Panc1 (cell line): Measurements from ENCODE around the gene RICTOR.

Source experiments
- POLR2AphosphoS5 ChIP-seq: IDR thresholded peaks from 2 replicates; pipeline ENCODE4 v1.6.1; 2012; ENCODE audit warnings: mild to moderate bottlenecking, low read depth, low read length, moderate library complexity
- SIN3A ChIP-seq: IDR thresholded peaks from 2 replicates; pipeline ENCODE4 v1.6.1; 2012; ENCODE audit warnings: low read depth, mild to moderate bottlenecking, low read length, moderate library complexity, borderline replicate concordance; ENCODE audit not compliant: insufficient read depth
- TF ChIP-seq, protein P1 (sequence below): fragments of 450-650 bp; IDR thresholded peaks from 2 replicates; pipeline ENCODE4 v1.5.1; 2017; ENCODE audit warnings: mild to moderate bottlenecking

- TF ChIP-seq, protein P1, sequence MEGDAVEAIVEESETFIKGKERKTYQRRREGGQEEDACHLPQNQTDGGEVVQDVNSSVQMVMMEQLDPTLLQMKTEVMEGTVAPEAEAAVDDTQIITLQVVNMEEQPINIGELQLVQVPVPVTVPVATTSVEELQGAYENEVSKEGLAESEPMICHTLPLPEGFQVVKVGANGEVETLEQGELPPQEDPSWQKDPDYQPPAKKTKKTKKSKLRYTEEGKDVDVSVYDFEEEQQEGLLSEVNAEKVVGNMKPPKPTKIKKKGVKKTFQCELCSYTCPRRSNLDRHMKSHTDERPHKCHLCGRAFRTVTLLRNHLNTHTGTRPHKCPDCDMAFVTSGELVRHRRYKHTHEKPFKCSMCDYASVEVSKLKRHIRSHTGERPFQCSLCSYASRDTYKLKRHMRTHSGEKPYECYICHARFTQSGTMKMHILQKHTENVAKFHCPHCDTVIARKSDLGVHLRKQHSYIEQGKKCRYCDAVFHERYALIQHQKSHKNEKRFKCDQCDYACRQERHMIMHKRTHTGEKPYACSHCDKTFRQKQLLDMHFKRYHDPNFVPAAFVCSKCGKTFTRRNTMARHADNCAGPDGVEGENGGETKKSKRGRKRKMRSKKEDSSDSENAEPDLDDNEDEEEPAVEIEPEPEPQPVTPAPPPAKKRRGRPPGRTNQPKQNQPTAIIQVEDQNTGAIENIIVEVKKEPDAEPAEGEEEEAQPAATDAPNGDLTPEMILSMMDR = no peak
- TF ChIP-seq POLR2AphosphoS5 (no peak), SIN3A (no peak)
These were observed 148.9 kb downstream of the RICTOR start for GRCh38 chr5:38925154-38925925.
